ENCODE measurements around the gene TMEM128. TPM values are rescaled to one million over a fixed set of nuclear protein-coding genes. Genes with fewer than 3 reads are reported as not detected.

TMEM128 gene
- total and polyA plus RNA-seq, 2 of the 13 experiments (the other 11 are each of a cell fraction or from before 2014, with no cell fraction given) = 19.4 to 27.9 TPM

GRCh38 chr4:4248029-4248884, at the start of gene TMEM128 (continued):
- TF ChIP-seq KDM3A (CRISPR knock-in tag; IDR thresholded peaks at IDR 0.05; ENCODE audit: low read depth) (no peak; the same call in 1 of the 2 replicates), AKNA (CRISPR knock-in tag; IDR thresholded peaks at IDR 0.05; ENCODE audit: borderline replicate concordance) (no peak), ZBTB44 (CRISPR knock-in tag; IDR thresholded peaks at IDR 0.05) (no peak), ZFP91 (CRISPR knock-in tag; IDR thresholded peaks at IDR 0.05; ENCODE audit: borderline replicate concordance) (peak; percentile 88; the same call in 1 of the 2 replicates), RERE (CRISPR knock-in tag; IDR thresholded peaks at IDR 0.05; ENCODE audit: low read depth) (no peak), KDM1A (CRISPR knock-in tag; IDR thresholded peaks at IDR 0.05) (no peak), E2F5 (CRISPR knock-in tag; conservative IDR thresholded peaks at IDR 0.05) (no peak), SRSF9 (IDR thresholded peaks at IDR 0.05; ENCODE audit: borderline replicate concordance, insufficient read depth, low read depth, low read length, poor library complexity, severe bottlenecking) (no peak), ZNF274 (CRISPR knock-in tag; IDR thresholded peaks at IDR 0.05) (0 out of 2 replicates have a peak, but pooled peaks have one; percentile 17), ZNF678 (CRISPR knock-in tag; IDR thresholded peaks at IDR 0.05) (no peak), PAWR (CRISPR knock-in tag; IDR thresholded peaks at IDR 0.05; ENCODE audit: borderline replicate concordance) (no peak)

All from HepG2 (cell line).